ENCODE measurements around the gene NEB. TPM values are rescaled to one million over a fixed set of nuclear protein-coding genes. Genes with fewer than 3 reads are reported as not detected.

The NEB gene
- total RNA-seq: 0.64 TPM
- long read RNA-seq, partial matches to known transcripts: 1 of 3 reads
- long read RNA-seq, other reads (novel, unspliced or antisense): 2 of 3 reads

- no peak for DNase-seq (ENCODE audit: low spot score)
These were observed at the start of gene NEB for GRCh38 chr2:151733771-151734672. Gene NEB (minus strand): TSS chr2:151734476. CDS start chr2:151733156, 1,320 bp downstream.

GRCh38 chr2:151783133-151783520 lies 48.9 kb upstream of the NEB start:
- DNase-seq (ENCODE audit: low spot score): no peak

- DNase-seq (ENCODE audit: low spot score): no peak
These were observed 48.3 kb upstream of the NEB start for GRCh38 chr2:151782378-151783132.

GRCh38 chr2:151781642-151782041 lies 47.4 kb upstream of the NEB start:
- no peak for DNase-seq (ENCODE audit: low spot score)

GRCh38 chr2:151780938-151781337 lies 46.7 kb upstream of the NEB start:
- DNase-seq (ENCODE audit: low spot score): no peak

- DNase-seq (ENCODE audit: low spot score): no peak
These were observed 43.7 kb upstream of the NEB start for GRCh38 chr2:151777935-151778334.

- DNase-seq (ENCODE audit: low spot score): no peak
These were observed 43.2 kb upstream of the NEB start for GRCh38 chr2:151777487-151777886.

GRCh38 chr2:151776367-151776766 lies 42.1 kb upstream of the NEB start:
- DNase-seq (ENCODE audit: low spot score): no peak

- DNase-seq (ENCODE audit: low spot score): no peak
These were observed 40.9 kb upstream of the NEB start for GRCh38 chr2:151775057-151775740.

GRCh38 chr2:151774506-151774905 lies 40.2 kb upstream of the NEB start:
- DNase-seq (ENCODE audit: low spot score): no peak

- no peak for DNase-seq (ENCODE audit: low spot score)
These were observed 37.5 kb upstream of the NEB start for GRCh38 chr2:151771599-151772358.

GRCh38 chr2:151770995-151771394 lies 36.7 kb upstream of the NEB start:
- no peak for DNase-seq (ENCODE audit: low spot score)

- no peak for DNase-seq (ENCODE audit: low spot score)
These were observed 35.3 kb upstream of the NEB start for GRCh38 chr2:151769606-151770005.

- no peak for DNase-seq (ENCODE audit: low spot score)
These were observed 33.3 kb upstream of the NEB start for GRCh38 chr2:151767536-151767935.

GRCh38 chr2:151766437-151767153 lies 32.3 kb upstream of the NEB start:
- DNase-seq (ENCODE audit: low spot score): no peak

GRCh38 chr2:151765760-151766410 lies 31.6 kb upstream of the NEB start:
- no peak for DNase-seq (ENCODE audit: low spot score)

- DNase-seq (ENCODE audit: low spot score): no peak
These were observed 28.4 kb upstream of the NEB start for GRCh38 chr2:151762694-151763093.

GRCh38 chr2:151761687-151762086 lies 27.4 kb upstream of the NEB start:
- DNase-seq (ENCODE audit: low spot score): no peak

- no peak for DNase-seq (ENCODE audit: low spot score)
These were observed 26.9 kb upstream of the NEB start for GRCh38 chr2:151761193-151761592.
